SH-SY5Y (cell line): ENCODE results near the gene STAG2.

Experiments
- GATA2 ChIP-seq: IDR thresholded peaks from 2 replicates; pipeline ENCODE4 v1.6.1; 2011; ENCODE audit warnings: mild to moderate bottlenecking, low read depth, low read length
- GATA3 ChIP-seq: IDR thresholded peaks from 2 replicates; pipeline ENCODE4 v1.6.1; 2011; ENCODE audit warnings: low read depth, mild to moderate bottlenecking, low read length, moderate library complexity

Gene STAG2

GRCh38 chrX:123993904-123994635 lies 32.6 kb downstream of the STAG2 start:
- TF ChIP-seq GATA3 = no peak
- no peak for TF ChIP-seq GATA2

- no peak for TF ChIP-seq GATA2
- TF ChIP-seq GATA3 = no peak
Measured at GRCh38 chrX:123994730-123995129, 33.2 kb downstream of the STAG2 start.

GRCh38 chrX:124001581-124001980 lies 40.1 kb downstream of the STAG2 start:
- TF ChIP-seq GATA3 (no peak), GATA2 (no peak)

- TF ChIP-seq GATA2 (no peak), GATA3 (no peak)
Measured at GRCh38 chrX:124005228-124005627, 43.7 kb downstream of the STAG2 start.

- no peak for TF ChIP-seq GATA2
- TF ChIP-seq GATA3 = no peak
Measured at GRCh38 chrX:124010157-124010556, 48.7 kb downstream of the STAG2 start.

- TF ChIP-seq GATA3 (no peak), GATA2 (no peak)
Measured at GRCh38 chrX:124010566-124010965, 49.1 kb downstream of the STAG2 start.

GRCh38 chrX:124015721-124016120 lies 54.2 kb downstream of the STAG2 start:
- TF ChIP-seq GATA2 = no peak
- no peak for TF ChIP-seq GATA3

- TF ChIP-seq GATA3 (no peak), GATA2 (no peak)
Measured at GRCh38 chrX:124016825-124017224, 55.3 kb downstream of the STAG2 start.

- TF ChIP-seq GATA3 (no peak), GATA2 (no peak)
Measured at GRCh38 chrX:124018023-124018422, 56.5 kb downstream of the STAG2 start.

GRCh38 chrX:124023838-124024238 lies 62.3 kb downstream of the STAG2 start:
- TF ChIP-seq GATA2 = no peak
- TF ChIP-seq GATA3 = no peak

- TF ChIP-seq GATA2 (no peak), GATA3 (no peak)
Measured at GRCh38 chrX:124026529-124026928, 65.0 kb downstream of the STAG2 start.

GRCh38 chrX:124028182-124028581 lies 66.7 kb downstream of the STAG2 start:
- TF ChIP-seq GATA2 (no peak), GATA3 (no peak)

GRCh38 chrX:124030520-124030919 lies 69.0 kb downstream of the STAG2 start:
- TF ChIP-seq GATA2 (no peak), GATA3 (no peak)

GRCh38 chrX:124033821-124034220 lies 72.3 kb downstream of the STAG2 start:
- TF ChIP-seq GATA2 = no peak
- TF ChIP-seq GATA3 = no peak

GRCh38 chrX:124035657-124036056 lies 74.2 kb downstream of the STAG2 start:
- TF ChIP-seq GATA3 (no peak), GATA2 (no peak)

GRCh38 chrX:124042042-124042441 lies 80.5 kb downstream of the STAG2 start:
- TF ChIP-seq GATA3 = no peak
- TF ChIP-seq GATA2 = no peak

GRCh38 chrX:124045109-124045508 lies 83.6 kb downstream of the STAG2 start:
- no peak for TF ChIP-seq GATA3
- no peak for TF ChIP-seq GATA2
